CD4-positive, alpha-beta T cell treated with Interleukin-15 for 1 hour (primary cell): ENCODE data around the gene SH3TC1.

ENCODE experiments used
- DNase-seq: peaks from one replicate; pipeline ENCODE4 v3.0.0-alpha.2; 2020

SH3TC1 gene

GRCh38 chr4:8181844-8182243, 17.2 kb upstream of the SH3TC1 start:
- no peak for DNase-seq

DNA sequence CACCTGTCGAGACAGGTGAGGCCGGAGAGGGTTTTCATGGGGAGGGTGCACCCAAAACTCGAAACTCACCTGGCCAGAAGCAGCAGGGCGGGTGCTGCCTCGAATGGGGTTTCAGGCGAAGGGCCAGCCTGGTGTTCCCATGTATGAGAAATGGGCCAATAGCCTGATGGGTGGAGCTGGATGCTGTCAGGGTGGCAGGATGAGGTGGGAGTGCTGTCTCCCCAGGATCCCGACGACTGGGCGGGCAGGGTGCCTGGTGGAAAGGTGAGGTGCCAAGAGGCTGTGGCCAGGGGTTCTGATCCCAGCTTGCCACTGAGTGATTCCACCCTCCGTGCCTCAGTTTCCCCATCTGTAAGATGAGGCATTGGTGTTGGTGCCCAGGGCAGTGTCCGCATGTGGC, 16.8 kb upstream of the SH3TC1 start:
- DNase-seq = no peak

DNA sequence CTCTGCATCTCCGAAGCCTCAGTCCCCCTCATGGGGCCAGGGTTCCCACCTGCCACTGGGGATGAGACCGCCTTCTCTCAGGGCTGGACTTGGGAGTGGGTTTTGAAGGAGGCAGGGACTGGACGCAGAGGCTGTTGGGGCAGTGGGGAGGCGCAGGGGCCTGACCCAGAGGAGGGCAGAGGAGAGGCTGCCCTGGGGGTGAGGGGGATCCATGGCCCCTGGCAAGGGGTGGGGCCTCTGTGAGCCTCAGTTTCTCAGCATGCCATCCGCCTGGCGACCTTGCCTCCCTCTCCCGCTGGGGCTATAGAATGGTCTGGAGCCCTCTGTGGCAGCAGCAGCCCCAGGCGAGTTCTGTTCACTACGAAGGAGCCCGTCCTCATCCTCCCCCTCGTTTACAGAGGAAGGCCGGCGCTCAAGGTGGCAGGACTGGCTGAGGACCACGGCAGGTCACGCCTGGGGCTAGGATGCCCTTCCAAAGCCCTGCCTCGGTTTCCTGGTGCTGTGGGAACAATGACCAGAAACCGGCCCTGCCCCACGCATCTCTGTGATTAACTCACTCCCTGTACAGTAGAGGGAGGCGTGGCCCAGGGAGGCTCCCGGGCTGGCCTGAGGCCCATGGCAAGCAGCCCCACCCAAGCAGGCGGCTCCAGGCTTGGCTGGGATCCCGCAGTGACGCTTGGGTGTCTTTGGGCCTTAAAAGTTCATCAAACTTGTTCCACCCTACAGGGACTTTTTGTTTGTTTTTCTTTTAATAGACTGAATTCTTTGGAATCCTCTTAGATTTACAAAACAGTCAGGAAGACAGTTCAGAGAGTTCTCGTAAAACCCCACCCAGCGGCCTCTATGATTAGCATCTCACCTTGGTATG, 16.0 kb upstream of the SH3TC1 start:
- no peak for DNase-seq

GRCh38 chr4:8184061-8184460, 15.0 kb upstream of the SH3TC1 start:
- no peak for DNase-seq

DNA sequence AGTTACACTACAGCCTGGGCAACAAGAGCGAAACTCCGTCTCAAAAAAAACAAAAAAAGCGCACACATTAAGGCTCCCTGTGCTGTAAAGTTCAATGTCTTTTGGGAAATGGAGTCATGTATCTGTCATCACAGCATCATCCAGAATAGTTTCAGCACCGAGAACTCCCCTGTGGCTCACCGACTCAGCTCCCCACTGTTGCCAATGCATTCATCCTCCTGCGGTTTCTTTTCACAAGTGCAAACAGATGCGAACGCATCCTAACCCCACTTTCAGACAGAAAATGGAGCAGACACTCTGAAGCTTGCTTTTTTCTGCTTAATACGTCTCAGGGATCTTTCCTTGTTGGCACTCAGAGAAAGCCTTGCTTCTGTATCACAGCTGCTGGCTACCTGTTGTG, 13.8 kb upstream of the SH3TC1 start:
- DNase-seq = no peak

DNA sequence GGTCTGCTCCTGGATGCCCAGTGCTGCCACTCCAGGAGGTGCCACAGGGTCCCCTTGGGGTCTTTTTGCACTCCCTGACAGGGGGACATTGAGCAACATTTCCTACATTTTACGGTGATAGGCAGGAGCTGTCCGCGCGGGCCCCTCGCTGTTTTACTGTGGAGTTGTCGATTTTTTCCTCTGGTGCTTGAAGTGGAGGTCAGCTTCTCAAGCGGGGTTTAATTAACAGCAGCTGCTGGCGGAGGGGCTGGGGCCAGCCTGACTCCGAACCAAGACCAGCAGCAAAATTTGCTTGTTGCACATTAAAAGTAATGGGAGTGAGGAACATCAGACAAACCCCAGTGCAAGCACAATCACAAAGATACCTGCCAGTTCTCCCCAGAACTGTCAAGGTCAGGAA, 13.2 kb upstream of the SH3TC1 start:
- DNase-seq = no peak

- no peak for DNase-seq
Measured at GRCh38 chr4:8188085-8188484, 11.0 kb upstream of the SH3TC1 start.

DNA sequence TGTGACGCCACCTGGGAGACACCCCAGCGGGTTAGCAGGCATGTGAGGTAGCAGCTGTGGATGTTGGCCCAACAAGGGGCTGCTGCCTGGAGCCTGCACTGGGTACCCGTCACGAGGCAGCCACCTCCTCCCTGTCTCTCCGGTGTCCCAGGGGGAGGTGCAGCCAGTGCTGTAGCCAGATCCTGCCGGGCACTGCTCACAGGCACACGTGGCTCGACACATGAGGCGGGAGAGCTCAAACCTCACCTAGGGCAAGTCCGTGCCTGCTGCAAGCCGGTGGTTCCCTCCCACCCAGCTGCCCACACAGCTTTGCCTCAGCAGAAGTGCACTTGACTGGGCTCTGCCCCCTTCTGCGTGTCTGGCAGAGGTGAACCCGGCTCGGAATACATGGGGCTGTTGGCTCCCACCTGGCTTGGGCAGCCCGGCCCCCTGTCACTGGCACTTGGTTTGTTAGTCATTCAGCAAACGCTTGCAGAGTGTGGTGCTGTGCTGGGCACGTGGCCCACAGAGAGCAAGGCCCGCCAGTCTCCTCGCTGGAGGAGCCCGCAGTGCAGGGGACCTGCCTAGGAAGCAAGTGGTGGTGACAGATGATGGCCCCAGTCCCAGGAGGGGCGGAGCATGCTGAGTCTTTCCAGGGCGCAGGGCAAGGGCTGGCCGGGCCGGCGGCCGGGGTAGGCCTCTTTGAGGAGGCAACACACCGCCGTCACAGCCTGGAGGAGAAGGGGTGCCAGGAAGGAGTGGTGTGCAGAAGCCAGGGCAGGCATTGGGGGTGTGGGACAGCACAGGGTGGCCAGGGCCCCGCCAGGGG, 10.1 kb upstream of the SH3TC1 start:
- DNase-seq = no peak

DNA sequence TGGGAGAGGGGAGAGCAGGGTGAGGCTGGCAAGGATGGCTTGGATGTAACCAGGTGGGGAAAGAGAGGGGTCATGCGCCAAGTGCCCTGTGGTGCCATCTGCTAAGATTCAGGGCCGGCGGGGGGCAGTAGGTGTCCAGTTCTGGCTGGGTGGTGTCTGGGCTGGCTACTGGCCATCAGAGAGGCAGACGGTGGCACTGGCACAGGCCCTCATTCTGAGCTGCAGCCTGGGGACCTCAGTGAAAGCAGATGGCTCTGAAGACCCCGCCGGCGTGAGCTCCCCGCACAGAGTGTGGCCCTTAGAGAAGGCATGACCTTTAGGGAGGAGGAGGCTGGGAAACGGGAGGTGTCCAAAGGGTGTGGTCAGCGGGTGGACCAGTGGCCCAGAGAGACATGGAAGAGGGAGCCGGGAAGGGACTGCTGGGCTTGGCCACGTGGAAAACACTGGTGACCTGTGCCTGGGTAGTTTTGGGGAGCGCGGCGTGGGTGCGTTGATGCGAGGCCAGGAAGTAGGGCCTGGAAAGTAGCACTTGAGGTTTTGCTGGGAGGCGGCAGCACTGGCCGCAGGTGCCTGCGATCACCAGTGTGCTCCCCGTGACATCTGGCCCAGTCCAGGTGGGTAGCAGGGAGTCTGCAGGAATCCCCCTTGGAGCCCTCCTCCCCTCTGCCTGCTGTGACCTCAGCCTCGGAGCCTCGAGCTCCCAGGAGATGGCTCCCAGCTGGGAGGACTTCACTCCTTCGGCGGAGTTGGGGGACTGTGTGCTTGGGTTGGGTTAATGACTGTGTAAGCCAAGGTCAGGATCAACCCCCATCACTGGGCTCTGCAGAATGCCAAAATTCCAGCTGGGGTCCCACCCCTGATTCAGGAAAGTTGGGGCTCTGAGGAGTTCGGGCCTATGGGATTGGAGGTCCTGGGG, 9.3 kb upstream of the SH3TC1 start:
- no peak for DNase-seq

DNA sequence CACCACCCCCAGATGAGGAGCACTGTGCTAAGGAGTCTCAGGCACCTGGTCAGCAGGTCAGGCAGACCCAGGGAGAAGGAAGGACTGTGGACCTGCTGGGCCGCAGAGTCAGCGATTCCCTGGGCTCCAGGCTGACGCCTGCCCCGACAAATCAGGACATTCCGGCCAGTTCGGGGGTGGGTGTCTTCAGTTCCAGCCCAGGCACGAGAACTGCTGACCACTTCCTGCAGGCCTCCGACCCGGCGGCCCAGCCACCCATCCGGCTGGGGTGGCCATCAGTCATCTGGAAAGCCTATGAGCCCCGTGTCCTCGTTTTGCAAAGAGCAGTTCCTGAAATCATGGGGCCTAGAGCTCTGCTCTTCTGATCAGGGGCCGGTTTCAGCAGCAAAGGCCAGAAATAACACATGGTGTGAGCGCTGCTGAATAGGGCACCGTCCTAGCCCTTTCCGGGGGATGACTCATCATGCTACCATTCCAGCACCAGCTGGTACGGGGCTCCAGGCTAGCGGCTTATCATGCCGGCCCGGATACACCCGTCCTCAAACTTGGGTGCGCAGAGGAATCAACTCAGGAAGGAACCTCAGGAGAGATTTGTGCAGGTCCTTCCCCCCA, 7.8 kb upstream of the SH3TC1 start:
- peak; percentile 61 for DNase-seq

GRCh38 chr4:8192748-8193738, 6.0 kb upstream of the SH3TC1 start:
- DNase-seq = peak; percentile 66

DNA sequence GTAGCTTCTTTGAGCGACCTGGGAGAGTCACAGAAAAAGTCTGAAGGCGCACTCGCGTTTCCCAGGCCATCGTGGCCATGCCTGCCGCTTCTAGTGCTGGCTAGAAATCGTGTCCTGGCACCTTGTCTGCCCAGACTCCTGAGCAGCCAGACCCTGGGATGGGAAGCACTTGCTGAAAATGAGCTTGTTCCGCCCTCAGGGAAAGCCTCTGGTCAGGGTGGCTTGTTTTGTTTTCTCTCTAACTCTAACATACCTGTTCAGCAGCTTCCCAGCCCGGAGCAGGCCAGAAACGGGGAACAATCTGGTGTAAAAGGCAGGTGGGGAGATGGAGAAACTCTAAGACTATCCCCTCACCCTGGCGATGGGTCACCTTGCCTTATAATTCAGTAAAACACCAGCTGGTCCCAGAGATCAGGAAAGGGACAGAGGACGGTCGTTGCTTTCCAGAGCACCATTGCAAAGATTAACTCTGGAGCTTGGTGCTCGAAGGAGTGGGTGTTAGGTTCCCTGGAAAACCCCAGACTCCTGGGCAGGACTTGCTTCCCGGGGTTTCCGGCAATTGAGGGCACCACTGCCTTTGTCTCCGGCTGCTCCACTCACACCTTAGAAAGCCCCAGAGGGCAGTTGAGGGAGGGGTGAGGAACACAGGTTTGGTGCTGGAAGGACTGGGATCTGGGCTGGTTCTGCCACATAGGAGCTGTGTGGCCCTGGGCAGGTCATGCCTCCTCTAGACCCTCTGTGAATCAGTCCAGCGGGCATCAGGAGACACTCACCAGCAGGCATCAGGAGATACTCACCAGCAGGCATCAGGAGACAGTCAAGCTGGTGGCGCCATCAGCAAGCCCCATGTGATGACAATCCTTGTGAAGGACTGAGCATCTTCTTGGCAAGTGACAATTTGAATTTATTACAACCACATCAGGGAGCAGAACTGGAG, 4.5 kb upstream of the SH3TC1 start:
- no peak for DNase-seq

DNA sequence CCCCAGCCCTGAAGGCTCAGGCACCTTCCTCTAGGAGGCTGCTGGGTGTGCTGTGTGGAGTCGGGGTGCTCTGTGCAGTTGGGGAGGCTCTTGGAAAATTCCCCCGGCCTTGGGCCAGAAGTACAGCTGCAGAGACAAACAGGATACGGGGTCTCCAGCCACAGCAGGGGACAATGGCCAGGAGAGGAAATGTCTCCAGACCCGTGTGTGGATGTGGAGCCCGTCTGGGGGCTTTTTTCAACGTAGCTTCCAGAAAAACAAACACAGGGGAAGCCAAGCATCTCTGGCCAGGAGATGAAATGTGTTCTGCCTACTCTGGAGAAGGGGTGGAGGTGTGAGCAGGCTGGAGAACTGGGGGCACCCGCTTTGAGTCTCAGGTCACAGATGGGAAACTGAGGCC, 3.7 kb upstream of the SH3TC1 start:
- DNase-seq = no peak

DNA sequence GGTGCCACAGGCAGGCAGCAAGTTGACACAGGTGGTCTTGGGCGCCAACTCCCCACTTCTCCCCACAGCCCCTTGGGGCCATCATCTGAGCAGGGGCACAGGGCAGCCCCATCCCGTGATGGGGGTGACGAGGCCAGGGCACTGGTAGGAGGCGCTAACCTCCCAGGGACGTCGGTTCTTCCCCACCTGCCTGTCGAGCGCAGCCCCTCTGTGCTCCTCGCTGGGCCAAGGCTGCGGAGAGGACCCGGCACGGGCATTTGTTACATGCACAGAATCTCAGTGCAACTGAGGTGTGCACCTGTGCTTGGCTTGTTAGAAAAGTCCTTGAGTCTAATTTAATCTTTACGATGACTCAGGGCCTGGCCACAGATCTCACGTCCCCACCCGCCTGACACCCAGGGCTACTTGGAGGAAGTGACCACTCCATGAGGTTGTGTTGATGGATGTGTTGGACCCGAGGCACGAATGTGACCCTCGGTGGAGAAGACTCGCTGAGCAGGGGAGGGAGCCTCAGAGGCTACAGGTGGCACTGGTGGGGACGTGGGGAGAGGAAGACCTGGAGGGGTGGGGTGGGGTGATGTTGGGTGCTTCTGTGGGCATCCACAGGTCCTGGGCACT, 3.1 kb upstream of the SH3TC1 start:
- no peak for DNase-seq

DNA sequence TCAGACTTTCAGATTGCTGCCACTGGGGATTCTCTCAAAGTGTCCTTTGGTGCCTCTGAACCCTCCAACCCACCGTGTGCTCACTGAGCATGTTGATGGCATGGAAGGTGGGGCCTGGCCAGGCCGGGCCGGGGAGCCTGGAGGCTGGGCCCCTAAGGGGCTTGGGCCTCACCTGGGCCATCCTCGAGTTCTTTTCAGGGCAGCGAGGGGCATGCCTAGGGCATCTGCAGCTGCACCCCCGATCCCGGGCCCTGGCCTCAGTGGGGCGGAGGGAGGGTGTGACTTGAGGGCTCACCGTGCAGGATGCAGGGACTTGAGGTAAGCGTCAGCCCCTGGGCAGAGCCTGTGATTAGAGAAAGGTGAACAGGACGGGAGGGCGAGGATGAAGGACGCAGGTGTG, 1.6 kb upstream of the SH3TC1 start:
- no peak for DNase-seq

DNA sequence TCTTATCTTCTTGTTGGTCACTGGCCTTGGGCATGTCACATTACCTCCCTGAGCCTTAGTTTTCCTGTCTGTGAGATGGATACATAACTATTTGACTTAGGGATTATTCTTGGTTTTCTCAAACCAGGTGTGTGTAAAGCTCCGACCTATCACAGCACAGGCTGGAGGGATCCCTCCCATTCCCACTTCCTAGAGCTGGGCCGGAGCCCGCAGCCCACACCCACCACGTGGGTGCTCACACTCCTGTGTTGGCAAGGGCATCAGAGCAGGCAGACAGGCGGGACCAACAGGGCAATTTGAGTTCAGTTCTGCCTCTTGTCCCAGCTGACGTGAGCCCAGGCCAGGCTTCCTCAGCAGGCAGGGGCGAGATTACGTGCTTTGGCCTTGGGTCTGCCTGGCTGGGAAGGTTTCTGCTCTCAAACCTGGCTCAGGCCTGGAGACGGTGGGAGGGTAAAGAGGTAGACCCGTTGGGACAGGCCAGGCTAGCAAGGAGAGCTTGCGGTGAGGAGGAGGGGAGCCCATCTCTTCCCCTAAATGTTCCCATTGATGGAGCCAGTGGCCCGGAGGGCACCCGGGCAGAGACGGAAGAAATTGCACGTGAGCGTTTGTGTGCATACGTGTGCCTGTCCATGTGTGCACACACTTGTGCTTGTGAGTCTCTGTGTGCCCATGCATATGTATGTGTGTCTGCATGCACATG, 734 bp upstream of the SH3TC1 start:
- no peak for DNase-seq

DNA sequence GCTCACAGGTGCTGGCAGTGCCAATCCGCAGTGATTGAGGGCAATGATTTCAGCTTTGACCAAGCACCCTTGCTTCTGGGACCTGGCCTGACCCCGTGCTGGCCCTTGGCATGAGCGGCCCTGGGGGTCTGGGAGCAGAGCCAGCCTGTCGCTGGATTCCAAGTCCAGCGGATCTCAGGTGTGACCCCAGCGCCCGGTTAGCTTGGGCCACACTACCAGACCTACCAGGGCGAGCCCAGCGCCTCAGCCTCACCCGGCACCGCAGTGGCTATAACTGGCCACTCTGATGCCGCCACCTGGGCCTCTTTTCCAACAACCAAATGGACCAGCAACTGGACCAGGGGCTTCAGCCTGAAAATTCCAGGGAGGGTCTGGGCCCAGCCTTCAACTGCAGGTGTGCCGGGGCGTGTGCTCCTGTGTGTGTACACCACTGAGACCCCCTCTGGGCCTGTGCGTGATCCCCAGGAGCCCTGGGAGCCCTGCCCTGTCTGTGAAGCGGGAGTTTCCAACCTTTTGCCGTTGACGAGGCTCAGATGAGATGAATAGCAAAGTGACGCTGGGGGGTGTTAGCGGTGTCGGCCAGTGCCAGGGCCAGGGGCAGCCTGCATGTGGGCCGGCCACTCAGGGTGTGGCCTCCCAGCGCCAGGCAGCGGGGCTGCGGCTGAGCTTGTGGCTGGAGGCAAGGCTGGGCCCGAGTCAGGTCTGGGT, 658 bp downstream of the SH3TC1 start:
- no peak for DNase-seq

DNA sequence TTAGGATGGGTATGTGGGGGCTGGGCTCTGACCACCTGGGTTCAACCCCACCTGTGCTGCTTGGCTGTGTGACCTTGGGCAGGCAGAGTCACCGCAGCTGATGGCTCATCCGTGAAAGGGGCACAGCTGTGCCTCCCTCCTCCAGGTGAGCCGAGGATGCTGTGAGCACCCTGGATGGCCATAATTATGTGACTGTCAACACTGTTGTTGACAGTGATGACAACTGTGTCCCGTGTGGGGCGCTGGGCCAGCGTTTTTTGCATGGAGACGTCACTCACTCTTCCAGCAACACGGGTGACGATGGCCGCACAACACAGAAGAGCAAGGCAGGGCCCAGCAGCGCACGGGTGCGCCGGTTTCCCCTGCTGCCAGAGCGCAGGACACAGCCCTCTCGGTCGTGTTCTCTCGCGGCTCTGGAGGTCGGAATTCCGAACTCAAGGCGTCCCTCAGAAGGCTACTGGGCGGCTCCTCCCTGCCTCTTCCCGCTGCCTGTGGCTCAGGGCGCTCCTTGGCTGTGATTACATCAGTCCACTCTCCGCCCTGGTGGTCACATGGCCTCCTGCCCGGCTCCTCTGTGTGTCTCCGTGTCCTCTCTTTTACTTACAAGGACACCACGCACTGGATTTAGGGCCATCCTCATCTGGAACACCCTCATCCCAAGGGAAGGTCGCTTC, 1.3 kb downstream of the SH3TC1 start:
- DNase-seq = peak; percentile 62
